Measurements from ENCODE around the gene PTN.

Gene PTN

GRCh38 chr7:137371616-137372015 lies 28.1 kb upstream of the PTN start:
- DNase-seq = no peak
- Histone ChIP-seq H3K27me3 (no peaks in the 10 kb centered on the region), H3K4me3 (ENCODE audit: low read depth, low read length) (no peak overlapping the region), H3K36me3 (no peaks in the 10 kb centered on the region), H3K9me3 (no peaks in the 10 kb centered on the region), H3K4me1 (no peaks in the 10 kb centered on the region)
- TF ChIP-seq, protein P1, sequence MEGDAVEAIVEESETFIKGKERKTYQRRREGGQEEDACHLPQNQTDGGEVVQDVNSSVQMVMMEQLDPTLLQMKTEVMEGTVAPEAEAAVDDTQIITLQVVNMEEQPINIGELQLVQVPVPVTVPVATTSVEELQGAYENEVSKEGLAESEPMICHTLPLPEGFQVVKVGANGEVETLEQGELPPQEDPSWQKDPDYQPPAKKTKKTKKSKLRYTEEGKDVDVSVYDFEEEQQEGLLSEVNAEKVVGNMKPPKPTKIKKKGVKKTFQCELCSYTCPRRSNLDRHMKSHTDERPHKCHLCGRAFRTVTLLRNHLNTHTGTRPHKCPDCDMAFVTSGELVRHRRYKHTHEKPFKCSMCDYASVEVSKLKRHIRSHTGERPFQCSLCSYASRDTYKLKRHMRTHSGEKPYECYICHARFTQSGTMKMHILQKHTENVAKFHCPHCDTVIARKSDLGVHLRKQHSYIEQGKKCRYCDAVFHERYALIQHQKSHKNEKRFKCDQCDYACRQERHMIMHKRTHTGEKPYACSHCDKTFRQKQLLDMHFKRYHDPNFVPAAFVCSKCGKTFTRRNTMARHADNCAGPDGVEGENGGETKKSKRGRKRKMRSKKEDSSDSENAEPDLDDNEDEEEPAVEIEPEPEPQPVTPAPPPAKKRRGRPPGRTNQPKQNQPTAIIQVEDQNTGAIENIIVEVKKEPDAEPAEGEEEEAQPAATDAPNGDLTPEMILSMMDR (IDR thresholded peaks at IDR 0.05; ENCODE audit: low read depth, low read length) = no peak

DNA sequence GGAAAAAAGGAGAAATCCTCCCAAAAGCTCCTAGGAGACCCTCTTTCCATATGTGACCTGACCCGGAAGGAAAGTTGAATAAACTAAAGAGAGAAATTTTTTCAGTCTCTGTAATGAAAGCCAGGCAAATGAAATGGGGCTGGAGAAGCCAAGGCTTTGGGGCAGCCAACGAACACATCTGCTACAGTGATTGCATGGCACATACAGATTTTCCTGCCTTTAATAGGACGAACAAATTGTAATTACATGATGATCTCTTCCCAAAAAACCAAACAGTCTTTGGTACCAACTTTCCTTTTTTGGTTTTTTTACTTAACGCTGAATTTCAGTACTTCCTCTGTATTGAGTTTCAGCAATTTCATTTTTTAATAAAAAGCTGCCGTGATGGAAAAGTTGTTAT lies 23.5 kb upstream of the PTN start:
- Histone ChIP-seq H3K4me3 (ENCODE audit: low read depth, low read length) (no peak overlapping the region), H3K9me3 (no peaks in the 10 kb centered on the region), H3K36me3 (no peaks in the 10 kb centered on the region), H3K27me3 (no peaks in the 10 kb centered on the region), H3K4me1 (no peaks in the 10 kb centered on the region)
- DNase-seq = no peak
- TF ChIP-seq, protein P1 (IDR thresholded peaks at IDR 0.05; ENCODE audit: low read depth, low read length) = no peak

GRCh38 chr7:137363683-137364082 lies 20.1 kb upstream of the PTN start:
- Histone ChIP-seq H3K27me3 (no peaks in the 10 kb centered on the region), H3K4me3 (ENCODE audit: low read depth, low read length) (no peak overlapping the region), H3K9me3 (peaks cover 11% of the 10 kb centered on the region), H3K4me1 (no peaks in the 10 kb centered on the region), H3K36me3 (no peaks in the 10 kb centered on the region)
- DNase-seq = no peak
- TF ChIP-seq, protein P1 (IDR thresholded peaks at IDR 0.05; ENCODE audit: low read depth, low read length) = no peak

DNA sequence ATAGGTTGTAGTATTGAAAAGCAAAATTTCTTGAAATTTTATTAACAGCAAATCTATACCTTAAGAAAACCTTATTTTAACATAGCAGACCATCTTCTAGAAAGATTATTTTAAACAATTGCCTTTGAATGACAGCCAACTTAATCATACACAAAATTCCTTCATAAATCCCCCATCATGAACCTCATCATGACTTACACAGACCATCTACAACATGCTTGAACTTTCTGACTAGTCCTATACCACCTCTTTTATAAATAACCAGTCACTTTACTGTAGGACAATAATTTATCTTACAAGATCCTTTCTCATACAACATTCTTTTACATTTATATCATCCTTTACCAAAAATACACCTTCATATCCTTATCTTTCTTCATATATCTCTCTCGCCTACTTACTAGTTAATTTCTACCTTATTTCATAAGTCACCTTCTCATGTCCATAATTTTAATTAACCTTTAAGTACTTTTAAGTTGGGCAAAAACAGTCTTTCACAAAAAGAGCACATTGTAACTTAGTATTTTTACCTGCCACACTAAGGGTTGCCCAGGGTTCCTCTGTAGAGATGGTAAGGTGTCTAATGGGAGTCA lies 16.6 kb upstream of the PTN start:
- Histone ChIP-seq H3K4me1 (no peaks in the 10 kb centered on the region), H3K27me3 (no peaks in the 10 kb centered on the region), H3K36me3 (no peaks in the 10 kb centered on the region), H3K4me3 (ENCODE audit: low read depth, low read length) (no peak overlapping the region), H3K9me3 (peaks cover 11% of the 10 kb centered on the region)
- TF ChIP-seq, protein P1 (IDR thresholded peaks at IDR 0.05; ENCODE audit: low read depth, low read length) = no peak
- DNase-seq = no peak

DNA sequence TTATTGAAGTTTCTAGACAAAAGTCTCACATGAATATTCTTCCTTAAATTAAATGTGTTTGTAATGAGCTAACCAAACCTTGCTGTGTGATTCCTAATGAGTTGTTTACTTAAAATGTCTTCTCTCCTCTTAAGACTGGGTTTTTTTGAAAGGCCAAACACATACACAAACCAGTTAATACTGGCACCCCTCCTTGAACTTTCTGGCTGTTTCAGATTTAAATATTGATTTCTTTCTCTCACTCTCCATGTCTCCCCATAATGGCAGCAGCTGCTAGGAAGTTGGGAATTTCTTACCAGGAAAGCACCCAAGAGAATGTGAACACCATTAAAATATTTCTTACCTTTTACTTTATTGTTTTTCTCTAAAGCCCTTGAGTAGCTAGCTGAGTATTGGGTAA lies 11.4 kb upstream of the PTN start:
- TF ChIP-seq, protein P1 (IDR thresholded peaks at IDR 0.05; ENCODE audit: low read depth, low read length) = no peak
- H3K27me3 ChIP-seq = no peaks in the 10 kb centered on the region
- no peak for DNase-seq
- no peaks in the 10 kb centered on the region for H3K4me1 ChIP-seq
- H3K4me3 ChIP-seq (ENCODE audit: low read depth, low read length) = no peak overlapping the region
- no peaks in the 10 kb centered on the region for H3K36me3 ChIP-seq
- H3K9me3 ChIP-seq = peaks cover 4% of the 10 kb centered on the region

GRCh38 chr7:137354396-137354795 lies 10.9 kb upstream of the PTN start:
- no peak overlapping the region for H3K4me3 ChIP-seq (ENCODE audit: low read depth, low read length)
- no peaks in the 10 kb centered on the region for H3K4me1 ChIP-seq
- H3K27me3 ChIP-seq = no peaks in the 10 kb centered on the region
- TF ChIP-seq, protein P1 (IDR thresholded peaks at IDR 0.05; ENCODE audit: low read depth, low read length) = no peak
- peak; percentile 31 for DNase-seq
- H3K9me3 ChIP-seq = peaks cover 4% of the 10 kb centered on the region
- H3K36me3 ChIP-seq = no peaks in the 10 kb centered on the region
